Caco-2 (cell line): ENCODE data around the gene ST8SIA2. TPM values are rescaled to one million over a fixed set of nuclear protein-coding genes. Genes with fewer than 3 reads are reported as not detected.
A peak's percentile ranks its signal among the peaks of the same experiment; 100 is the strongest.

Experiments
- BruUV-seq: library from RNA; stranded (reverse); fragments of 400-500 nt; replicated peaks from 2 replicates; lab custom pipeline; 2021; lab: Mats Ljungman, UMichigan
- CTCF ChIA-PET: fragments of 300-600 bp; sonication (Branson Sonifier 250); formaldehyde crosslinking; loops from one replicate; lab custom pipeline; 2022; ENCODE audit warnings: antibody characterized with exemption; lab: Charles Lee
- POLR2A ChIA-PET: fragments of 300-600 bp; sonication (Branson Sonifier 250); formaldehyde crosslinking; loops from one replicate; lab custom pipeline; 2022; ENCODE audit warnings: antibody characterized with exemption; lab: Charles Lee
- DNase-seq, 2 experiments: peaks; one replicate each; pipeline versions ENCODE4 v3.0.0 to v3.0.0-alpha.2; 2020 to 2022
- H3K27me3 ChIP-seq: replicated peaks from 2 replicates; pipeline ENCODE4 v1.6.0; 2011; ENCODE audit warnings: low read length; ENCODE audit not compliant: control insufficient read depth, insufficient read depth
- H3K36me3 ChIP-seq: 2 replicates; pipeline ENCODE4 v1.5.1; 2011; ENCODE audit warnings: low read length; ENCODE audit not compliant: control insufficient read depth, insufficient read depth
- H3K4me1 ChIP-seq: fragments of 250-450 bp; sonication (Bioruptor Pico); 2 replicates; pipeline ENCODE4 v1.5.1; 2020; ENCODE audit warnings: mild to moderate bottlenecking
- H3K4me3 ChIP-seq: 2 replicates; pipeline ENCODE4 v1.5.1; 2011; ENCODE audit warnings: low read depth, mild to moderate bottlenecking, control low read depth, low read length
- H3K9me3 ChIP-seq: fragments of 250-450 bp; sonication (Bioruptor Pico); 2 replicates; pipeline ENCODE4 v1.5.1; 2020; ENCODE audit warnings: mild to moderate bottlenecking, moderate library complexity
- H3K27ac Mint-ChIP-seq: one replicate; pipeline ENCODE4 v1.8.0; 2022; ENCODE audit warnings: mixed read lengths; ENCODE audit not compliant: unreplicated experiment
- H3K27me3 Mint-ChIP-seq: one replicate; pipeline ENCODE4 v1.8.0; 2022; ENCODE audit warnings: mixed read lengths; ENCODE audit not compliant: insufficient read depth, unreplicated experiment
- H3K36me3 Mint-ChIP-seq: one replicate; pipeline ENCODE4 v1.8.0; 2022; ENCODE audit warnings: mild to moderate bottlenecking, mixed read lengths; ENCODE audit not compliant: insufficient read depth, unreplicated experiment
- H3K4me1 Mint-ChIP-seq: one replicate; pipeline ENCODE4 v1.8.0; 2022; ENCODE audit warnings: low read depth, mixed read lengths; ENCODE audit not compliant: unreplicated experiment
- H3K4me3 Mint-ChIP-seq: one replicate; pipeline ENCODE4 v1.8.0; 2022; ENCODE audit warnings: mild to moderate bottlenecking, moderate library complexity, mixed read lengths; ENCODE audit not compliant: unreplicated experiment
- H3K9me3 Mint-ChIP-seq: one replicate; pipeline ENCODE4 v1.8.0; 2022; ENCODE audit warnings: mixed read lengths; ENCODE audit not compliant: unreplicated experiment
- intact Hi-C: fragments of 100-400 bp; cut with micrococcal nuclease; formaldehyde crosslinking; loops from one replicate; pipeline ENCODE4 v1.10.0; 2022; ENCODE audit not compliant: unreplicated experiment
- total RNA-seq: library from RNA; stranded (reverse); gene quantifications from 2 replicates; pipeline ENCODE4 v1.2.3, GENCODE V29; 2022
- TF ChIP-seq, protein P1 (sequence below), 2 experiments: fragments of 200-600 bp in 1 of 2; IDR thresholded peaks; 1 replicate in 1 of 2; 2 replicates in 1 of 2; pipeline versions ENCODE4 v1.5.1 to v1.8.0; 2011 to 2022; ENCODE audit warnings: antibody characterized with exemption in 1 of 2, control low read depth in 1 of 2, inconsistent platforms in 1 of 2, low read depth in 1 of 2, low read length in 1 of 2, mild to moderate bottlenecking in 1 of 2, moderate library complexity in 1 of 2; ENCODE audit not compliant: insufficient read depth in 1 of 2, severe bottlenecking in 1 of 2, unreplicated experiment in 1 of 2

Gene ST8SIA2
- total RNA-seq, 1 experiment from 2014 or later = not detected

DNA sequence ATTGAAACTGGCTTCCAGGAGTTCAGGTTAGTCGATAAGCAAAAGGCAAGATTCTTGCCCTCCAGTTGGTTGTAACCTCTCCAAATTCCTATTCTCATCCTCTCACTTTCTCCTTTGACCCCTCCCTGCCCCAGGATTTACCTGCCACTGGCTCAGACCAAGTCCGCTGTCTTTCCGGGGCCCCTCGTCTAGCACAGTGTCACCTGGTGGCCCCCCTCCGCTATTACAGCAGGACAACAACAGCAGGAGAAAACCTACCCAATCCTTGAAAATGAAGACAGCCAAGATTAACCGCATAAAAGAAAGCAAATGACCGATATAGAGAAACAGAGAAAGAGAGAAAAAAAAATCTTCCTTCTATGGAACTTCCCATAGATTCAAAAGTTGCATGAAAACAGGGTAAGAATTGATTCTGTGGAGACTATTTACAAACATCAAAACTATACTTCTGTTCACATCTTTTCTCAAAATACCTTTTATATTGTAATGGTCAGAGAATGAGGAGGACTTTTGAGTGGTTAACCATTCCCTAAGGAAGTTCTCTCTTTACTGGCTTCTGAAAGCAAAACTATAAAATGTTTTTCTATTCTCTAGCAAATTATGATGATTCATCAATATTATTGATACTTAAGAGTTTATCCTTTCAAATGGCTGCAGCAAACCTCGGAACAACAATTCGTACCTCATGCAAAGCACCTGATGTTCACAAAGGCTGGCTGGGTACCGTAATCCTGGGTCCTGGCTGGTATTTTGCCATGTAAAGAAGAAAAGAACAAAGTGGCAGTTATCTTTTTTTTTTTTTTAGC, 10.0 kb upstream of the ST8SIA2 start:
- Histone ChIP-seq H3K27me3 (no peaks in the 10 kb centered on the region), H3K4me1 (no peaks in the 10 kb centered on the region), H3K36me3 (no peaks in the 10 kb centered on the region), H3K9me3 (no peaks in the 10 kb centered on the region; the same call in 1 of the 2 replicates), H3K4me3 (no peak overlapping the region)
- H3K27me3 Mint-ChIP-seq = peaks cover 30% of the 10 kb centered on the region
- no peaks in the 10 kb centered on the region for H3K36me3 Mint-ChIP-seq
- no peaks in the 10 kb centered on the region for H3K9me3 Mint-ChIP-seq
- no peak overlapping the region for H3K4me3 Mint-ChIP-seq
- H3K27ac Mint-ChIP-seq = no peak overlapping the region
- ChIA-PET POLR2A (no interaction called here), CTCF (no interaction called here)
- TF ChIP-seq, protein P1, sequence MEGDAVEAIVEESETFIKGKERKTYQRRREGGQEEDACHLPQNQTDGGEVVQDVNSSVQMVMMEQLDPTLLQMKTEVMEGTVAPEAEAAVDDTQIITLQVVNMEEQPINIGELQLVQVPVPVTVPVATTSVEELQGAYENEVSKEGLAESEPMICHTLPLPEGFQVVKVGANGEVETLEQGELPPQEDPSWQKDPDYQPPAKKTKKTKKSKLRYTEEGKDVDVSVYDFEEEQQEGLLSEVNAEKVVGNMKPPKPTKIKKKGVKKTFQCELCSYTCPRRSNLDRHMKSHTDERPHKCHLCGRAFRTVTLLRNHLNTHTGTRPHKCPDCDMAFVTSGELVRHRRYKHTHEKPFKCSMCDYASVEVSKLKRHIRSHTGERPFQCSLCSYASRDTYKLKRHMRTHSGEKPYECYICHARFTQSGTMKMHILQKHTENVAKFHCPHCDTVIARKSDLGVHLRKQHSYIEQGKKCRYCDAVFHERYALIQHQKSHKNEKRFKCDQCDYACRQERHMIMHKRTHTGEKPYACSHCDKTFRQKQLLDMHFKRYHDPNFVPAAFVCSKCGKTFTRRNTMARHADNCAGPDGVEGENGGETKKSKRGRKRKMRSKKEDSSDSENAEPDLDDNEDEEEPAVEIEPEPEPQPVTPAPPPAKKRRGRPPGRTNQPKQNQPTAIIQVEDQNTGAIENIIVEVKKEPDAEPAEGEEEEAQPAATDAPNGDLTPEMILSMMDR (IDR thresholded peaks at IDR 0.05; ENCODE audit: insufficient read depth in 1 of 2, low read depth in 1 of 2, low read length in 1 of 2, severe bottlenecking in 1 of 2, unreplicated experiment in 1 of 2) = peak; percentile 73 to 78
- DNase-seq = peak in 1 of 2 experiments; percentile 57
- intact Hi-C loops = loop anchor here (1.0 to 10.0 kb wide), 3 partner anchors 139 to 292 kb away; no protein-coding TSS in a partner anchor
- BruUV-seq = no TSS peak
- no peaks in the 10 kb centered on the region for H3K4me1 Mint-ChIP-seq

GRCh38 chr15:92384381-92384780, 9.3 kb upstream of the ST8SIA2 start:
- Mint-ChIP-seq H3K27ac (no peak overlapping the region), H3K36me3 (no peaks in the 10 kb centered on the region), H3K27me3 (peaks cover 31% of the 10 kb centered on the region), H3K9me3 (no peaks in the 10 kb centered on the region), H3K4me3 (no peak overlapping the region), H3K4me1 (no peaks in the 10 kb centered on the region)
- no peak for DNase-seq
- ChIA-PET CTCF (no interaction called here), POLR2A (no interaction called here)
- H3K9me3 ChIP-seq = no peaks in the 10 kb centered on the region; the same call in 1 of the 2 replicates
- intact Hi-C loops = loop anchor here (10.0 kb wide), 1 partner anchor 140 kb away; no protein-coding TSS in a partner anchor
- no peaks in the 10 kb centered on the region for H3K4me1 ChIP-seq
- TF ChIP-seq, protein P1 (IDR thresholded peaks at IDR 0.05; ENCODE audit: insufficient read depth in 1 of 2, low read depth in 1 of 2, low read length in 1 of 2, severe bottlenecking in 1 of 2, unreplicated experiment in 1 of 2) = no peak
- H3K27me3 ChIP-seq = no peaks in the 10 kb centered on the region
- no peak overlapping the region for H3K4me3 ChIP-seq
- H3K36me3 ChIP-seq = no peaks in the 10 kb centered on the region
- no TSS peak for BruUV-seq

GRCh38 chr15:92385096-92385495, 8.6 kb upstream of the ST8SIA2 start:
- Histone ChIP-seq H3K27me3 (no peaks in the 10 kb centered on the region), H3K9me3 (no peaks in the 10 kb centered on the region; the same call in 1 of the 2 replicates), H3K4me3 (no peak overlapping the region), H3K4me1 (no peaks in the 10 kb centered on the region), H3K36me3 (no peaks in the 10 kb centered on the region)
- POLR2A ChIA-PET = no interaction called here
- Mint-ChIP-seq H3K4me1 (no peaks in the 10 kb centered on the region), H3K27ac (no peak overlapping the region), H3K9me3 (no peaks in the 10 kb centered on the region), H3K27me3 (peaks cover 36% of the 10 kb centered on the region), H3K4me3 (no peak overlapping the region), H3K36me3 (no peaks in the 10 kb centered on the region)
- no TSS peak for BruUV-seq
- CTCF ChIA-PET = no interaction called here
- no peak for DNase-seq
- TF ChIP-seq, protein P1 (IDR thresholded peaks at IDR 0.05; ENCODE audit: insufficient read depth in 1 of 2, low read depth in 1 of 2, low read length in 1 of 2, severe bottlenecking in 1 of 2, unreplicated experiment in 1 of 2) = no peak
- intact Hi-C loops = loop anchor here (10.0 kb wide), 1 partner anchor 140 kb away; no protein-coding TSS in a partner anchor
